Measurements from ENCODE around the gene GPR87.

DNA sequence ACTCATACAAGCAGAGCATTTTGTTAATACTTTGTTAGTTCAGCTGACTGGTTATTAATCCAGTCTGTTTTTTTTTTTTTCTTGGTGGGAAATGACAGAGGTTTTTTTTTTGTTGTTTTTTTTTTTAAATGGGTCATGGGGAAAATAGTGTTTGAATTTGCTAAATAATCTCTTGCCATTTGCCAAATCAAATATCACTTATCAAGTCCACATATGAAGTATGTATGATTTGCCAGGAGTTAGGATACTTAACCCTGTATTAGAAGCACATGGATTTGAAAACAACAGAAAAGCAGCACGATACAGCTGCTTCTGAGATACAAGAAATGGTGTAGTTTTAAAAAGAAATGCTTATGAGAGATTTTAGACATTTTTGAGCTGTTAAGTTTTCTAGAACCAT, 59.9 kb downstream of the GPR87 start:
- TF ChIP-seq, protein P1, sequence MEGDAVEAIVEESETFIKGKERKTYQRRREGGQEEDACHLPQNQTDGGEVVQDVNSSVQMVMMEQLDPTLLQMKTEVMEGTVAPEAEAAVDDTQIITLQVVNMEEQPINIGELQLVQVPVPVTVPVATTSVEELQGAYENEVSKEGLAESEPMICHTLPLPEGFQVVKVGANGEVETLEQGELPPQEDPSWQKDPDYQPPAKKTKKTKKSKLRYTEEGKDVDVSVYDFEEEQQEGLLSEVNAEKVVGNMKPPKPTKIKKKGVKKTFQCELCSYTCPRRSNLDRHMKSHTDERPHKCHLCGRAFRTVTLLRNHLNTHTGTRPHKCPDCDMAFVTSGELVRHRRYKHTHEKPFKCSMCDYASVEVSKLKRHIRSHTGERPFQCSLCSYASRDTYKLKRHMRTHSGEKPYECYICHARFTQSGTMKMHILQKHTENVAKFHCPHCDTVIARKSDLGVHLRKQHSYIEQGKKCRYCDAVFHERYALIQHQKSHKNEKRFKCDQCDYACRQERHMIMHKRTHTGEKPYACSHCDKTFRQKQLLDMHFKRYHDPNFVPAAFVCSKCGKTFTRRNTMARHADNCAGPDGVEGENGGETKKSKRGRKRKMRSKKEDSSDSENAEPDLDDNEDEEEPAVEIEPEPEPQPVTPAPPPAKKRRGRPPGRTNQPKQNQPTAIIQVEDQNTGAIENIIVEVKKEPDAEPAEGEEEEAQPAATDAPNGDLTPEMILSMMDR (conservative IDR thresholded peaks at IDR 0.05; ENCODE audit: low read depth, low read length): no peak
- no peak for TF ChIP-seq EZH2 (IDR thresholded peaks at IDR 0.05; ENCODE audit: borderline replicate concordance, low read depth, low read length, poor library complexity, severe bottlenecking)
